ENCODE results near the gene RRBP1.

DNA sequence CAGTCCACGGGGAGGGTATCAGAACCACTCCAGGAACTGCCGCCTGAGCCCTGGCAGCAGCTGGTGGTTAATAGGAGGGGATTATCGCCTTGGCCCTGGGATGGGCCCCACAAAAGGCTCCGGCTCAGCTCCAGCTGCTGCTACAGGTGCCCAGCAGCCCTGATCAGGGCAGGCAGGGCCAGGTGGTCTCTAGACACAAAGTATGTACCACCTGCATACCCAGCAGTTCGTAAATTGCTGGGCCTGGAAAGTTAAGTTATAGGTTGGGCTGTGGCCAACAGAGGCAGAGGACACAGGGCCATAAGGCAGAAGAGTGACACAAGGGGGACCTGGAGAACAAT, 35.1 kb downstream of the RRBP1 start:
- TF ChIP-seq, protein P1, sequence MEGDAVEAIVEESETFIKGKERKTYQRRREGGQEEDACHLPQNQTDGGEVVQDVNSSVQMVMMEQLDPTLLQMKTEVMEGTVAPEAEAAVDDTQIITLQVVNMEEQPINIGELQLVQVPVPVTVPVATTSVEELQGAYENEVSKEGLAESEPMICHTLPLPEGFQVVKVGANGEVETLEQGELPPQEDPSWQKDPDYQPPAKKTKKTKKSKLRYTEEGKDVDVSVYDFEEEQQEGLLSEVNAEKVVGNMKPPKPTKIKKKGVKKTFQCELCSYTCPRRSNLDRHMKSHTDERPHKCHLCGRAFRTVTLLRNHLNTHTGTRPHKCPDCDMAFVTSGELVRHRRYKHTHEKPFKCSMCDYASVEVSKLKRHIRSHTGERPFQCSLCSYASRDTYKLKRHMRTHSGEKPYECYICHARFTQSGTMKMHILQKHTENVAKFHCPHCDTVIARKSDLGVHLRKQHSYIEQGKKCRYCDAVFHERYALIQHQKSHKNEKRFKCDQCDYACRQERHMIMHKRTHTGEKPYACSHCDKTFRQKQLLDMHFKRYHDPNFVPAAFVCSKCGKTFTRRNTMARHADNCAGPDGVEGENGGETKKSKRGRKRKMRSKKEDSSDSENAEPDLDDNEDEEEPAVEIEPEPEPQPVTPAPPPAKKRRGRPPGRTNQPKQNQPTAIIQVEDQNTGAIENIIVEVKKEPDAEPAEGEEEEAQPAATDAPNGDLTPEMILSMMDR (IDR thresholded peaks at IDR 0.05; ENCODE audit: low read length) = no peak
- TF ChIP-seq EZH2 (IDR thresholded peaks at IDR 0.05; ENCODE audit: borderline replicate concordance, low read length) = no peak

All from OCI-LY1 (cell line).